ENCODE measurements around the gene SPOCD1.

SPOCD1 gene

GRCh38 chr1:31803610-31804009 is 12.2 kb downstream of the SPOCD1 start:
- Histone ChIP-seq H3K4me1 (ENCODE audit: control insufficient read depth, insufficient read depth, low read length) (no peaks in the 10 kb centered on the region), H3K36me3 (ENCODE audit: control insufficient read depth in 2 of 2, insufficient read depth in 1 of 2, low read length in 2 of 2) (no peaks in the 10 kb centered on the region), H3K9me3 (ENCODE audit: control insufficient read depth, insufficient read depth, low read depth, low read length) (no peaks in the 10 kb centered on the region), H3K27ac (ENCODE audit: extremely low read depth, low read depth, low read length) (no peak overlapping the region), H3K4me3 (ENCODE audit: low read depth, low read length) (no peak overlapping the region)
- POLR2A ChIA-PET: no interaction called here
- CTCF ChIA-PET: interaction anchor here (0.7 to 3.2 kb wide), 3 partner anchors 12 to 427 kb away, joined by 3 to 16 read pairs (median 10); partner anchors contain the start of gene SPOCD1
- TF ChIP-seq PRDM1 (tag by site-specific recombination; IDR thresholded peaks at IDR 0.05) (peak; percentile 100), ZNF184 (tag by site-specific recombination; IDR thresholded peaks at IDR 0.05) (no peak), ZNF404 (tag by site-specific recombination; IDR thresholded peaks at IDR 0.05) (no peak), ZNF221 (tag by site-specific recombination; IDR thresholded peaks at IDR 0.05; ENCODE audit: borderline replicate concordance) (no peak), SP7 (tag by site-specific recombination; IDR thresholded peaks at IDR 0.05) (no peak), HIC1 (tag by site-specific recombination; IDR thresholded peaks at IDR 0.05) (no peak), ZNF366 (tag by site-specific recombination; conservative IDR thresholded peaks at IDR 0.05) (peak; percentile 94), ZNF518A (tag by site-specific recombination; conservative IDR thresholded peaks at IDR 0.05; ENCODE audit: low read depth) (no peak), PATZ1 (tag by site-specific recombination; IDR thresholded peaks at IDR 0.05) (no peak), ZNF114 (tag by site-specific recombination; IDR thresholded peaks at IDR 0.05) (no peak), ZNF449 (tag by site-specific recombination; IDR thresholded peaks at IDR 0.05) (no peak), ZNF629 (tag by site-specific recombination; IDR thresholded peaks at IDR 0.05) (no peak)

- Histone ChIP-seq H3K4me1 (ENCODE audit: control insufficient read depth, insufficient read depth, low read length) (no peaks in the 10 kb centered on the region), H3K9me3 (ENCODE audit: control insufficient read depth, insufficient read depth, low read depth, low read length) (no peaks in the 10 kb centered on the region), H3K27ac (ENCODE audit: extremely low read depth, low read depth, low read length) (no peak overlapping the region), H3K4me3 (ENCODE audit: low read depth, low read length) (no peak overlapping the region), H3K36me3 (ENCODE audit: control insufficient read depth in 2 of 2, insufficient read depth in 1 of 2, low read length in 2 of 2) (no peaks in the 10 kb centered on the region)
- CTCF ChIA-PET: no interaction called here
- no peak for TF ChIP-seq ZNF514 (tag by site-specific recombination; IDR thresholded peaks at IDR 0.05)
- no peak for TF ChIP-seq ZNF350 (tag by site-specific recombination; IDR thresholded peaks at IDR 0.05)
- TF ChIP-seq ZNF677 (tag by site-specific recombination; IDR thresholded peaks at IDR 0.05): no peak
- TF ChIP-seq ZBTB7A (tag by site-specific recombination; IDR thresholded peaks at IDR 0.05; ENCODE audit: low read depth): no peak
- no peak for TF ChIP-seq ZNF747 (tag by site-specific recombination; IDR thresholded peaks at IDR 0.05)
- no peak for TF ChIP-seq ZNF704 (tag by site-specific recombination; IDR thresholded peaks at IDR 0.05)
- TF ChIP-seq ZNF791 (tag by site-specific recombination; IDR thresholded peaks at IDR 0.05): no peak
- no peak for TF ChIP-seq ZFP37 (tag by site-specific recombination; IDR thresholded peaks at IDR 0.05)
- no peak for TF ChIP-seq ZNF623 (tag by site-specific recombination; IDR thresholded peaks at IDR 0.05)
- TF ChIP-seq ZNF341 (tag by site-specific recombination; IDR thresholded peaks at IDR 0.05; ENCODE audit: low read depth): no peak
- POLR2A ChIA-PET: no interaction called here
These were observed 13.4 kb downstream of the SPOCD1 start for GRCh38 chr1:31802190-31803150.

Measured in HEK293 (cell line).